ENCODE results near the gene SLC12A8.

- TF ChIP-seq MAX (IDR thresholded peaks at IDR 0.05; ENCODE audit: low read depth, low read length) (no peak), POLR2A (IDR thresholded peaks at IDR 0.05; ENCODE audit: extremely low read depth, insufficient read length) (no peak), CTCF (IDR thresholded peaks at IDR 0.05; ENCODE audit: low read depth, low read length) (no peak)
Measured at GRCh38 chr3:125161607-125162219, 50.8 kb downstream of the SLC12A8 start.
